ENCODE results near the gene CD79A.

DNA sequence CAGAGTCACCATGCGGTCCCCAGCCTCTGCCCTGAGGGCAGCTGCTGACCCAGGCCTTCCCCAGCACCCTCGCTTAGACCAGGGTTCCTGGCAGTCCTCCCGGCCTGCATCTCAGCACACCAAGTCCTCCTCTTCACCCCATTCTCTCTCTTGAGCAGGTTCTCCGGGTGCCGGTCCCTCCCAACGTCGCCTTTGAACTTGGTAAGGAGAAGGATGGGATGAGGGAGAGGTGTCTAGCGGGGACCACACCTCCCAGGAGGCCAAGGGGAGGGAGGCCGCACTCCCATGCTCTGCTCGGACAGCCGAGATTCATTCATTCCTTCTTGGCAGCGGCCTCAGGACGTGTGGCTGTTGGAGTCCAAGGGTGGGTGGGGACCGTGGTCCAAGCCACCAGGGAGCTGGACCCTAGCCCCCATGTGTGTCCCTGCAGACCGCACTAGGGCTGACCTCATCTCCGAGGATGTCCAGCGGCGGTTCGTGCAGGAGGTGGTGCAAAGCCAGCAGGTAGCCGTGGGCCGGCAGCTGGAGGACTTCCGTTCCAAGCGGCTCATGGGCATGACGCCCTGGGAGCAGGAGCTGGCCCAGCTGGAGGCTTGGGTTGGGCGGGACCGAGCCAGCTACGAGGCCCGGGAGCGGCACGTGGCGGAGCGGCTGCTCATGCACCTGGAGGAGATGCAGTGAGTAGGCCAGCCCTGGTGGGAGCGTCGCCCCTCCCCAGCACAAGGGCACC, 15.3 kb downstream of the CD79A start:
- TF ChIP-seq, protein P1, sequence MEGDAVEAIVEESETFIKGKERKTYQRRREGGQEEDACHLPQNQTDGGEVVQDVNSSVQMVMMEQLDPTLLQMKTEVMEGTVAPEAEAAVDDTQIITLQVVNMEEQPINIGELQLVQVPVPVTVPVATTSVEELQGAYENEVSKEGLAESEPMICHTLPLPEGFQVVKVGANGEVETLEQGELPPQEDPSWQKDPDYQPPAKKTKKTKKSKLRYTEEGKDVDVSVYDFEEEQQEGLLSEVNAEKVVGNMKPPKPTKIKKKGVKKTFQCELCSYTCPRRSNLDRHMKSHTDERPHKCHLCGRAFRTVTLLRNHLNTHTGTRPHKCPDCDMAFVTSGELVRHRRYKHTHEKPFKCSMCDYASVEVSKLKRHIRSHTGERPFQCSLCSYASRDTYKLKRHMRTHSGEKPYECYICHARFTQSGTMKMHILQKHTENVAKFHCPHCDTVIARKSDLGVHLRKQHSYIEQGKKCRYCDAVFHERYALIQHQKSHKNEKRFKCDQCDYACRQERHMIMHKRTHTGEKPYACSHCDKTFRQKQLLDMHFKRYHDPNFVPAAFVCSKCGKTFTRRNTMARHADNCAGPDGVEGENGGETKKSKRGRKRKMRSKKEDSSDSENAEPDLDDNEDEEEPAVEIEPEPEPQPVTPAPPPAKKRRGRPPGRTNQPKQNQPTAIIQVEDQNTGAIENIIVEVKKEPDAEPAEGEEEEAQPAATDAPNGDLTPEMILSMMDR (IDR thresholded peaks at IDR 0.05; ENCODE audit: extremely low read depth in 1 of 2, insufficient read depth in 1 of 2, low read depth in 1 of 2, low read length in 2 of 2) = no peak
- TF ChIP-seq POLR2A (IDR thresholded peaks at IDR 0.05; ENCODE audit: low read depth, low read length) (no peak), POLR2AphosphoS5 (IDR thresholded peaks at IDR 0.05; ENCODE audit: insufficient read depth, low read depth, low read length) (no peak), EZH2 (IDR thresholded peaks at IDR 0.05; ENCODE audit: borderline replicate concordance, low read depth, low read length, severe bottlenecking) (no peak), FOS (IDR thresholded peaks at IDR 0.05; ENCODE audit: borderline replicate concordance, insufficient read depth, low read length) (no peak), JUN (IDR thresholded peaks at IDR 0.05; ENCODE audit: borderline replicate concordance, insufficient read depth, insufficient read length, low read depth) (no peak), GATA2 (IDR thresholded peaks at IDR 0.05; ENCODE audit: insufficient read depth, insufficient read length, low read depth, low read length) (no peak)
- TF ChIP-seq, protein P2, sequence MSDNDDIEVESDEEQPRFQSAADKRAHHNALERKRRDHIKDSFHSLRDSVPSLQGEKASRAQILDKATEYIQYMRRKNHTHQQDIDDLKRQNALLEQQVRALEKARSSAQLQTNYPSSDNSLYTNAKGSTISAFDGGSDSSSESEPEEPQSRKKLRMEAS (IDR thresholded peaks at IDR 0.05; ENCODE audit: insufficient read depth, insufficient read length) = no peak
